IMR-90 (cell line): ENCODE measurements around the gene FGF2. TPM values are rescaled to one million over a fixed set of nuclear protein-coding genes. Genes with fewer than 3 reads are reported as not detected.
A peak's percentile ranks its signal among the peaks of the same experiment; 100 is the strongest.

Experiments
- ATAC-seq: fragments of 200-7000 bp; cut with Tn5 transposase; 2 replicates; pipeline ENCODE4 v1.9.1; 2020; ENCODE audit warnings: low read depth, mild to moderate bottlenecking, moderate library complexity
- BruUV-seq: library from RNA; stranded (reverse); fragments of 400-500 nt; replicated peaks from 2 replicates; lab custom pipeline; 2021; lab: Mats Ljungman, UMichigan
- CTCF ChIA-PET: fragments of 300-600 bp; formaldehyde crosslinking; extraction: SDS; loops from one replicate; lab custom pipeline; 2021; ENCODE audit warnings: antibody characterized with exemption; lab: Yijun Ruan, JAX
- POLR2A ChIA-PET: fragments of 300-600 bp; sonication (Branson Sonifier 250); formaldehyde crosslinking; loops from one replicate; lab custom pipeline; 2022; ENCODE audit warnings: antibody characterized with exemption; ENCODE audit not compliant: unreplicated experiment; lab: Charles Lee
- DNase-seq: peaks from one replicate; pipeline ENCODE4 v3.0.0; 2013
- H2AFZ ChIP-seq: replicated peaks from 2 replicates; pipeline ENCODE3; 2013; ENCODE audit warnings: low read length, mild to moderate bottlenecking; ENCODE audit not compliant: poor library complexity
- H2AK5ac ChIP-seq: 2 replicates; pipeline ENCODE4 v1.6.1; 2013; ENCODE audit warnings: low read depth, low read length, inconsistent platforms
- H2AK9ac ChIP-seq: replicated peaks from 2 replicates; pipeline ENCODE3; 2013; ENCODE audit warnings: mild to moderate bottlenecking, low read depth, low read length, moderate library complexity; ENCODE audit not compliant: poor library complexity
- H2BK120ac ChIP-seq: 2 replicates; pipeline ENCODE4 v1.6.1; 2013; ENCODE audit warnings: low read depth, low read length, inconsistent platforms
- H2BK15ac ChIP-seq: 3 replicates; pipeline ENCODE4 v1.6.1; 2013; ENCODE audit warnings: low read depth, low read length, inconsistent platforms
- H2BK20ac ChIP-seq: 2 replicates; pipeline ENCODE4 v1.6.1; 2013; ENCODE audit warnings: low read depth, mild to moderate bottlenecking, inconsistent platforms, low read length, moderate library complexity
- H2BK5ac ChIP-seq: 2 replicates; pipeline ENCODE4 v1.6.1; 2013; ENCODE audit warnings: mild to moderate bottlenecking, low read depth, low read length, inconsistent platforms; ENCODE audit not compliant: poor library complexity, severe bottlenecking
- H3K14ac ChIP-seq: replicated peaks from 2 replicates; pipeline ENCODE4 v1.6.1; 2013; ENCODE audit warnings: low read depth, low read length, inconsistent platforms
- H3K18ac ChIP-seq: 2 replicates; pipeline ENCODE4 v1.6.1; 2013; ENCODE audit warnings: low read depth, low read length, control low read depth
- H3K23ac ChIP-seq: 2 replicates; pipeline ENCODE4 v1.6.1; 2013; ENCODE audit warnings: low read depth, low read length, inconsistent platforms
- H3K27ac ChIP-seq: 2 replicates; pipeline ENCODE4 v1.5.1; 2013; ENCODE audit warnings: mild to moderate bottlenecking, control low read depth, low read length; ENCODE audit not compliant: insufficient read depth
- H3K27me3 ChIP-seq: 2 replicates; pipeline ENCODE4 v1.6.1; 2013; ENCODE audit warnings: low read length; ENCODE audit not compliant: control insufficient read depth, insufficient read depth
- H3K36me3 ChIP-seq: 2 replicates; pipeline ENCODE4 v1.6.1; 2013; ENCODE audit warnings: low read length, mixed read lengths; ENCODE audit not compliant: control insufficient read depth, insufficient read depth
- H3K4ac ChIP-seq: 2 replicates; pipeline ENCODE4 v1.6.1; 2013; ENCODE audit warnings: low read depth, low read length, inconsistent platforms
- H3K4me1 ChIP-seq: 2 replicates; pipeline ENCODE4 v1.6.1; 2013; ENCODE audit warnings: low read length, mixed read lengths; ENCODE audit not compliant: control insufficient read depth, insufficient read depth
- H3K4me2 ChIP-seq: 2 replicates; pipeline ENCODE4 v1.6.1; 2013; ENCODE audit warnings: low read depth, mild to moderate bottlenecking, control low read depth, low read length, moderate library complexity
- H3K4me3 ChIP-seq: 2 replicates; pipeline ENCODE4 v1.5.1; 2013; ENCODE audit warnings: low read depth, mild to moderate bottlenecking, control low read depth, low read length, moderate library complexity; ENCODE audit not compliant: insufficient read depth
- H3K56ac ChIP-seq: 2 replicates; pipeline ENCODE4 v1.6.1; 2013; ENCODE audit warnings: low read length, inconsistent platforms; ENCODE audit not compliant: insufficient read depth; ENCODE audit errors: extremely low read depth
- H3K79me1 ChIP-seq, 2 experiments: 2 replicates each; pipeline ENCODE4 v1.6.1; 2013; ENCODE audit warnings: low read length in 2 of 2, inconsistent platforms in 1 of 2, low read depth in 1 of 2
- H3K9ac ChIP-seq: 2 replicates; pipeline ENCODE4 v1.6.1; 2013; ENCODE audit warnings: low read depth, low read length, control low read depth
- H3K9me1 ChIP-seq: 2 replicates; pipeline ENCODE4 v1.6.1; 2013; ENCODE audit warnings: low read length, inconsistent platforms; ENCODE audit not compliant: insufficient read depth
- H3K9me3 ChIP-seq: 2 replicates; pipeline ENCODE4 v1.6.1; 2013; ENCODE audit warnings: low read length; ENCODE audit not compliant: control insufficient read depth, insufficient read depth
- H4K20me1 ChIP-seq: 2 replicates; pipeline ENCODE4 v1.6.1; 2013; ENCODE audit warnings: low read length, inconsistent platforms; ENCODE audit not compliant: insufficient read depth
- H4K5ac ChIP-seq: 2 replicates; pipeline ENCODE4 v1.6.1; 2013; ENCODE audit warnings: mild to moderate bottlenecking, low read depth, low read length, control low read depth
- H4K8ac ChIP-seq, 2 experiments: 2 replicates each; pipeline ENCODE4 v1.6.1; 2013; ENCODE audit warnings: low read depth in 2 of 2, low read length in 2 of 2, control low read depth in 1 of 2, inconsistent platforms in 1 of 2
- H4K91ac ChIP-seq: 2 replicates; pipeline ENCODE4 v1.6.1; 2013; ENCODE audit warnings: low read depth, low read length, inconsistent platforms; ENCODE audit not compliant: insufficient read depth
- CEBPB ChIP-seq: IDR thresholded peaks from 2 replicates; pipeline ENCODE4 v1.6.1; 2012; ENCODE audit warnings: low read depth, low read length, improper control_type of control experiment
- WGBS, 2 experiments: methylation state at CpG; one replicate each; pipeline versions ENCODE4 v1.1.5 to v1.1.7; 2013; ENCODE audit warnings: missing lambda C conversion rate in 2 of 2; ENCODE audit not compliant: insufficient read length in 1 of 2; ENCODE audit errors: extremely low coverage in 2 of 2; 5-methylcytosine and 5-hydroxymethylcytosine counted together
- dilution Hi-C: fragments of 300-500 bp; cut with HindIII; formaldehyde crosslinking; loops from one replicate; pipeline ENCODE4 v1.14.3; 2018; ENCODE audit warnings: low sequenced_read_pairs; ENCODE audit not compliant: unreplicated experiment
- in situ Hi-C: fragments of 300-500 bp; cut with MboI; formaldehyde crosslinking; loops from 3 replicates; pipeline ENCODE4 v1.14.3; 2019; ENCODE audit warnings: low sequenced_read_pairs, inconsistent platforms, mixed read lengths
- intact Hi-C: fragments of 100-400 bp; cut with micrococcal nuclease; formaldehyde crosslinking; loops from 2 replicates; pipeline ENCODE4 v1.10.0; 2022
- polyA plus RNA-seq, 3 experiments: library from polyadenylated mRNA; depleted of rRNA; stranded (reverse); fragments of >200 nt; gene quantifications; 2 replicates each; pipeline ENCODE4 v1.2.3, GENCODE V29; 2012; ENCODE audit warnings: low replicate concordance in 1 of 3
- total RNA-seq: library from RNA; depleted of rRNA; stranded (reverse); fragments of >200 nt; gene quantifications from 2 replicates; pipeline ENCODE4 v1.2.3, GENCODE V29; 2012

The FGF2 gene
- total and polyA plus RNA-seq, 2 of the 4 experiments (the other 2 are of a cell fraction) = 12.9 to 27.1 TPM

DNA sequence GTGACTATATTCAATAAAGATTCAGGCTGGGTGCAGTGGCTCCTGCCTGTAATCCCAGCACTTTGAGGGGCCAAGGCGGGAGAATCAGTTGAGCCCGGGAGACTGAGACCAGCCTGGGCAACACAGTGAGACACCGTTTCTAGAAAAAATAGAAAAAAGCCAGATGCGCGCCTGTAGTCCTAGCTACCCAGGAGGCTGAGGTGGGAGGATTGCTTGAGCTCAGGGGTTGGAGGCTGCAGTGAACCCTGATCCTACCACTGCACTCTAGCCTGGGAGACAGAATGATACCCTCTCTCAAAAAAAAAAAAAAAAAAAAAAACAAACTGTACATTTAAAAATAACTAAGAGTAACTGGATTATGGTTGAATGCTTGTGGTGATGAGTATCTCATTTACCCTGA, 94.7 kb downstream of the FGF2 start:
- intact Hi-C loops = no loop called here
- no peak for DNase-seq
- no peak overlapping the region for H3K23ac ChIP-seq
- ChIA-PET POLR2A (no interaction called here), CTCF (interaction anchor here (0.6 kb wide), 1 partner anchor 75 kb away, joined by 6 read pairs; no protein-coding TSS in a partner anchor)
- WGBS, 2 experiments = 100% methylated on average over 1 of the region's 5 CpGs; no CpG with 5 or more reads in 1 of the 2 experiments
- peak overlapping the region; percentile 79; the same call in 1 of the 2 replicates for H3K4me2 ChIP-seq
- ATAC-seq = no peak
- no peak overlapping the region for H3K27ac ChIP-seq
- H2BK20ac ChIP-seq = no peak overlapping the region
- no TSS peak for BruUV-seq
- no peaks in the 10 kb centered on the region for H3K36me3 ChIP-seq
- no peak overlapping the region for H2AK5ac ChIP-seq
- H2BK5ac ChIP-seq = no peak overlapping the region
- no peaks in the 10 kb centered on the region for H4K20me1 ChIP-seq
- H3K4ac ChIP-seq = no peak overlapping the region
- H2AK9ac ChIP-seq = no peak overlapping the region
- H4K5ac ChIP-seq = no peak overlapping the region
- H3K9ac ChIP-seq = no peak overlapping the region
- in situ Hi-C loops = loop anchor here (5.0 to 25.0 kb wide), 2 partner anchors 319 to 609 kb away; no protein-coding TSS in a partner anchor
- H4K91ac ChIP-seq = no peak overlapping the region
- H2BK15ac ChIP-seq = no peak overlapping the region
- H3K9me1 ChIP-seq = peaks cover 7% of the 10 kb centered on the region
- peaks cover 21 to 47% of the 10 kb centered on the region in 2 experiments for H3K79me1 ChIP-seq
- peaks cover 2% of the 10 kb centered on the region; the same call in 1 of the 2 replicates for H3K4me1 ChIP-seq
- no peak for TF ChIP-seq CEBPB
- no peaks in the 10 kb centered on the region for H3K9me3 ChIP-seq
- no peak overlapping the region for H3K4me3 ChIP-seq
- 0 out of 2 replicates have a peak overlapping the region, but pooled peaks have one; percentile 3 for H2BK120ac ChIP-seq
- no peak overlapping the region for H3K18ac ChIP-seq
- H2AFZ ChIP-seq = no peak overlapping the region
- H3K56ac ChIP-seq = no peak overlapping the region
- no peak overlapping the region for H3K14ac ChIP-seq
- H3K27me3 ChIP-seq = no peaks in the 10 kb centered on the region
- dilution Hi-C loops = loop anchor here (25.0 kb wide), 2 partner anchors 159 to 309 kb away; partner anchors contain the start of gene IL21
- H4K8ac ChIP-seq = peak overlapping the region in 1 of 2 experiments; percentile 29; a peak in 1 of 4 replicates
